Uterus (tissue), 4 donors: ENCODE measurements around the gene ALOX12B. TPM values are rescaled to one million over a fixed set of nuclear protein-coding genes. Genes with fewer than 3 reads are reported as not detected.

Experiments used
- DNase-seq, 2 donors: peaks; one replicate each; pipeline ENCODE4 v3.0.0-alpha.2; 2019 to 2020
- H3K27ac ChIP-seq, 2 donors: fragments of 200-600 bp; sonication (generic); 1 replicate in 1 of 2; 2 replicates in 1 of 2; pipeline ENCODE4 v1.5.1; 2016 to 2018
- H3K27me3 ChIP-seq, 2 donors: fragments of 200-600 bp; sonication (generic); one replicate each; pipeline ENCODE4 v1.5.1; 2018 to 2019; ENCODE audit warnings: control low read depth in 1 of 2
- H3K36me3 ChIP-seq, 2 donors: fragments of 200-600 bp; sonication (generic); one replicate each; pipeline ENCODE4 v1.5.1; 2019; ENCODE audit warnings: control low read depth in 1 of 2
- H3K4me1 ChIP-seq, 2 donors: fragments of 200-600 bp; sonication (generic); one replicate each; pipeline ENCODE4 v1.5.1; 2018 to 2019; ENCODE audit warnings: control low read depth in 1 of 2
- H3K4me3 ChIP-seq, 2 donors: fragments of 200-600 bp; sonication (generic); 1 replicate in 1 of 2; 2 replicates in 1 of 2; pipeline ENCODE4 v1.5.1; 2018 to 2019; ENCODE audit warnings: mild to moderate bottlenecking in 1 of 2
- H3K9me3 ChIP-seq, 2 donors: fragments of 200-600 bp; sonication (generic); one replicate each; pipeline ENCODE4 v1.5.1; 2019; ENCODE audit warnings: control low read depth in 1 of 2
- POLR2A ChIP-seq, 2 donors: fragments of 450-650 bp; IDR thresholded peaks; one replicate each; pipeline ENCODE4 v1.6.1; 2016; ENCODE audit warnings: antibody characterized with exemption in 2 of 2, mild to moderate bottlenecking in 1 of 2, moderate library complexity in 1 of 2
- intact Hi-C: fragments of 100-400 bp; cut with DNase I; formaldehyde crosslinking; loops from one replicate; pipeline ENCODE4 v1.15.1; 2023; ENCODE audit warnings: low total_unique reads
- total RNA-seq, 4 donors: library from RNA; depleted of rRNA in 3 of 4; stranded (reverse); fragments of >200 nt in 3 of 4; gene quantifications; one replicate each; pipeline versions ENCODE4 v1.1.0 to v1.2.4, GENCODE V29; 2014 to 2023
- TF ChIP-seq, protein P1 (sequence below), 4 experiments: fragments of 200-600 bp in 2 of 4; fragments of 450-650 bp in 2 of 4; sonication (generic) in 2 of 4; IDR thresholded peaks; one replicate each; pipeline ENCODE4 v1.5.1; 2016 to 2019; ENCODE audit warnings: antibody characterized with exemption in 4 of 4, mild to moderate bottlenecking in 2 of 4, moderate library complexity in 1 of 4
- donor health status: DM: yes; HTN: yes; CAD: no.

ALOX12B gene
- total RNA-seq, 4 donors from 2014 or later: not detected

DNA sequence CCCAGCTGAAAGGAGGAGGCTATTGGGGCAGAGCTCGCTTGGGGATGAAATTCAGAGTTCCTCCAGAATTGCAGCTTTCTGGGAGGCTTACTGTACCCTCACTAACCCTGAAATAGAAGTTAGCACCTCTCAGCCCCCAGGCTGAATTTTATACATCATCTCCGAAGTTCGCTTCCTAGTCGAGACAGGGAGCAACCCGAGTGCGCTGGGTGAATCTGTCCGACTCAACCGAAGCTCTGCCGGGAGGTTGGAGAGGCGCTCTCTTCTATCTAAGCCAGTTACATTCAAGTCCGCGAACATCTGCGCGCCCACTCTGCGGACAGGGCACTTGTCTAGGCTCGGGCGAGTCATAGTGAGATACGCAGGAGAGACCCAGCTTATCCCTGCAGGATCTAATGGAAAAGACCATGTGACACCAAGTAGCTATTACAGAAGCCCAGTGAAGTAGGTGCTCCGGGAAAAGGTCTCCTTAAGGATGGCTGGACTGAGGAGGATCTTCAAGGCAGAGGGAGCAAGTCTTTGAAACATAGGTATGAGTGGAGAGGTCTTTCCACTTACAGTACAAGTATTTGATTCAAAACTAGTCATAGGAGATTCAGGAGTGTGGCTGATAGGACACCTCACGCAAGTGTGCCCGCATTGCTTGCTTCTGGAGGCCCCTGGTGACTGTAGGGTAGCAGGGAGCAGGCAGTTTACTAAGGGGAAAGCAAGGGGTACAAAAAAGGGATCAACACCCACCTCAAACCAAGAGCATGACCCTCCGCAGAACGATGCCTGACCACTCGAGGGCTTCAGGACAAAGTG lies 37.0 kb upstream of the ALOX12B start:
- intact Hi-C loops: loop anchor here (10.0 kb wide), 1 partner anchor 60 kb away; no protein-coding TSS in a partner anchor
- TF ChIP-seq POLR2A (IDR thresholded peaks at IDR 0.05): no peak
- TF ChIP-seq, protein P1, sequence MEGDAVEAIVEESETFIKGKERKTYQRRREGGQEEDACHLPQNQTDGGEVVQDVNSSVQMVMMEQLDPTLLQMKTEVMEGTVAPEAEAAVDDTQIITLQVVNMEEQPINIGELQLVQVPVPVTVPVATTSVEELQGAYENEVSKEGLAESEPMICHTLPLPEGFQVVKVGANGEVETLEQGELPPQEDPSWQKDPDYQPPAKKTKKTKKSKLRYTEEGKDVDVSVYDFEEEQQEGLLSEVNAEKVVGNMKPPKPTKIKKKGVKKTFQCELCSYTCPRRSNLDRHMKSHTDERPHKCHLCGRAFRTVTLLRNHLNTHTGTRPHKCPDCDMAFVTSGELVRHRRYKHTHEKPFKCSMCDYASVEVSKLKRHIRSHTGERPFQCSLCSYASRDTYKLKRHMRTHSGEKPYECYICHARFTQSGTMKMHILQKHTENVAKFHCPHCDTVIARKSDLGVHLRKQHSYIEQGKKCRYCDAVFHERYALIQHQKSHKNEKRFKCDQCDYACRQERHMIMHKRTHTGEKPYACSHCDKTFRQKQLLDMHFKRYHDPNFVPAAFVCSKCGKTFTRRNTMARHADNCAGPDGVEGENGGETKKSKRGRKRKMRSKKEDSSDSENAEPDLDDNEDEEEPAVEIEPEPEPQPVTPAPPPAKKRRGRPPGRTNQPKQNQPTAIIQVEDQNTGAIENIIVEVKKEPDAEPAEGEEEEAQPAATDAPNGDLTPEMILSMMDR (IDR thresholded peaks at IDR 0.05): no peak
- Histone ChIP-seq H3K4me1 (peaks cover 0 to 37% of the 10 kb centered on the region in 2 donors), H3K4me3 (peak overlapping the region; percentile 43 to 65), H3K9me3 (no peaks in the 10 kb centered on the region), H3K27me3 (no peaks in the 10 kb centered on the region), H3K36me3 (no peaks in the 10 kb centered on the region), H3K27ac (peak overlapping the region in 1 of 2 donors; percentile 82)
- no peak for DNase-seq

DNA sequence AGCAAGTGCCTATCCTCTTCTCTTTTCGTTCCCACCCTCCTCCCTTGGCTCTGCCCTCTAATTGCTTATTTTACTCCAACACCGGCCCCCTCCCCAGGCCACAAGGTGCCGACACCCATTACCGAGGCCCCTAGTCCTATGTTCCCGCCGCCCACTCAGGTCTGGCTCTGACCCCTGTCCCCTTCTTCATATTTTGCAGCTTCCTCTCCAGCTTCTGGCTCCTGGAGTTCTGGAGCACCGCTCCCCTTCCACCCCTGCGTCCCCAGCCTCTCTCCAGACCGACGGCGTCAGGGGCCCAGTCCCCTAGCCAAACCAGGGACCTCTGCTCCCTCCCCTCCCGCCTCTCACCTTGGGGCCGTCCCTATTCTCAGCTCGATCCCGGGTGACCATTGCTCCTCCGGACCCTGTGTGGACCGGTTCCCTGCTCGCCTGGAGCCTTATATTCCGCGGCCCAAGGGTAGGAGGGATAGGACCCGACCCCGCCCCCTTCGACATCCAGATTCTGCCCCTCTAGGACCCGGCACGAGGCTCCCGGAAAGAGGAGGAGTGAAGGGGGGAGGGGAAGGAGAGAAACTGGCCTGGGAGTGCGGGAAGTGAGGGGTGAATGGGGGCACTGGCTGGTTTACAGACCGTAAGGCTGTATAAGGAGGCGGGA lies 36.3 kb upstream of the ALOX12B start, which contains the start of gene HES7:
Gene HES7 (minus strand): TSS at position 412 of the 655 bp plus-strand sequence. CDS start 22 bp downstream, at position 390.
- no peaks in the 10 kb centered on the region for H3K36me3 ChIP-seq
- peak within 1 kb of the TSS; percentile 34 to 82 for H3K27ac ChIP-seq
- DNase-seq: peak in 1 of 2 donors; percentile 56
- no peaks in the 10 kb centered on the region for H3K27me3 ChIP-seq
- no peaks in the 10 kb centered on the region for H3K9me3 ChIP-seq
- no peak for TF ChIP-seq POLR2A (IDR thresholded peaks at IDR 0.05)
- TF ChIP-seq, protein P1 (IDR thresholded peaks at IDR 0.05): no peak
- intact Hi-C loops: loop anchor here (10.0 kb wide), 1 partner anchor 61 kb away; no protein-coding TSS in a partner anchor
- H3K4me3 ChIP-seq: peak within 1 kb of the TSS; percentile 43 to 65
- peaks cover 0 to 37% of the 10 kb centered on the region in 2 donors for H3K4me1 ChIP-seq

DNA sequence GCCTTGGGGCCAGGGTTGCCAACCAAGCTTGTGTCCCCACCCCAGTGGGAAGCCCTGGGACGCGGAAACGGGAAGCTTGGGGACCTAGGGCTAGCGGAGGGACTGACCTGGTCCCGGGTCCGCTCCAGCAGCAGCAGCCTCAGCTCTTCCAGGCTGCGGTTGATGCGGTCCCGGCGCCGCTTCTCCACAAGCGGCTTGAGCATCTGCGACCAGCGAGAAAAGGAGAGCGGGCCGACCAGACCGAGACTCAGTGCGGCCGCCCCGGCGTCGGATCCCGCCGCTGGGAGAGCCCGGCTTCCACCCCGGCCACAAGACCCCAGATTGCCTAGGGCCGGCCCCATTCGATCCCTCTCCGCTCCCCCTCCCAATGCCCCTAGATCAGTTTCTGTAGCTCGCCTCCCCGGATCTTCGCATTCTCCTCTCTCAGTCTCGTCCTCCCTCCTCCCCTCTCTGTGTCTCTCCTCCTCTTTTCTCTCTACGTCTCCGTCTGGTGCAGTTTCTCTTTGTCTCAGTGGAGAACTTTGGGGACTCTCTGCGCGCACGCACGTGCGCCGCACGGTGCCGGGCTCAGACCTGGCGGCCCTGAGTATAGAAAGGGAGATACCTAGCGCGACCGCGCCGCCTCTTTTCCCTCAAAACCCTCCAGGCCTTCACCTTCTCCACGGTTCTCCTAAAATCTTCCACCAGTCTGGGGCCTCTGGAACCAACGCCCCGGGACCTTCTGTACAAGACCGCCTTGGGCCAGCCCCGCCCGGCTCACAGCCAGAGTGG lies 35.6 kb upstream of the ALOX12B start:
- no peaks in the 10 kb centered on the region for H3K27me3 ChIP-seq
- H3K4me1 ChIP-seq: peaks cover 0 to 37% of the 10 kb centered on the region in 2 donors
- H3K27ac ChIP-seq: peak overlapping the region; percentile 34 to 82

GRCh38 chr17:8122422-8122923 lies 35.0 kb upstream of the ALOX12B start:
- DNase-seq: peak in 1 of 2 donors; percentile 53
- peaks cover 0 to 42% of the 10 kb centered on the region in 2 donors for H3K4me1 ChIP-seq
- H3K9me3 ChIP-seq: no peaks in the 10 kb centered on the region
- H3K4me3 ChIP-seq: peak overlapping the region; percentile 43 to 50
- intact Hi-C loops: loop anchor here (10.0 kb wide), 1 partner anchor 62 kb away; no protein-coding TSS in a partner anchor
- H3K27ac ChIP-seq: peak overlapping the region; percentile 34 to 82
- no peaks in the 10 kb centered on the region for H3K27me3 ChIP-seq
- TF ChIP-seq, protein P1 (IDR thresholded peaks at IDR 0.05): no peak
- TF ChIP-seq POLR2A (IDR thresholded peaks at IDR 0.05): no peak
- no peaks in the 10 kb centered on the region for H3K36me3 ChIP-seq

More for the DNA sequence above, 35.6 kb upstream of the ALOX12B start:
- Histone ChIP-seq H3K4me3 (peak overlapping the region; percentile 43 to 50), H3K36me3 (no peaks in the 10 kb centered on the region), H3K9me3 (no peaks in the 10 kb centered on the region)
- no peak for TF ChIP-seq POLR2A (IDR thresholded peaks at IDR 0.05)
- TF ChIP-seq, protein P1 (IDR thresholded peaks at IDR 0.05): no peak
- DNase-seq: peak in 1 of 2 donors; percentile 28
- intact Hi-C loops: loop anchor here (10.0 kb wide), 1 partner anchor 62 kb away; no protein-coding TSS in a partner anchor
